Measurements from ENCODE around the gene LRRC31. TPM values are rescaled to one million over a fixed set of nuclear protein-coding genes. Genes with fewer than 3 reads are reported as not detected.

LRRC31 gene
- 10 to 100 TPM; 16.5 to 63.8 (median 42.6) TPM for total RNA-seq
- long read RNA-seq, donor 1, transcript LRRC31-202 (9 exons, 2,520 nt): major isoform, 8 of 11 reads
- long read RNA-seq, donor 1, partial matches to known transcripts: 1 of 11 reads
- long read RNA-seq, donor 1, other reads (novel, unspliced or antisense): 2 of 11 reads
- long read RNA-seq, donor 2, partial matches to known transcripts: 0 of 3 reads
- long read RNA-seq, donor 2, other reads (novel, unspliced or antisense): 2 of 3 reads

- H3K4me1 ChIP-seq (ENCODE audit: low read depth): peaks cover 27% of the 10 kb centered on the region
- H3K4me3 ChIP-seq: peak within 1 kb of the TSS; percentile 20
- H3K36me3 ChIP-seq (ENCODE audit: low read depth): no peaks in the 10 kb centered on the region
- TF ChIP-seq, protein P1, sequence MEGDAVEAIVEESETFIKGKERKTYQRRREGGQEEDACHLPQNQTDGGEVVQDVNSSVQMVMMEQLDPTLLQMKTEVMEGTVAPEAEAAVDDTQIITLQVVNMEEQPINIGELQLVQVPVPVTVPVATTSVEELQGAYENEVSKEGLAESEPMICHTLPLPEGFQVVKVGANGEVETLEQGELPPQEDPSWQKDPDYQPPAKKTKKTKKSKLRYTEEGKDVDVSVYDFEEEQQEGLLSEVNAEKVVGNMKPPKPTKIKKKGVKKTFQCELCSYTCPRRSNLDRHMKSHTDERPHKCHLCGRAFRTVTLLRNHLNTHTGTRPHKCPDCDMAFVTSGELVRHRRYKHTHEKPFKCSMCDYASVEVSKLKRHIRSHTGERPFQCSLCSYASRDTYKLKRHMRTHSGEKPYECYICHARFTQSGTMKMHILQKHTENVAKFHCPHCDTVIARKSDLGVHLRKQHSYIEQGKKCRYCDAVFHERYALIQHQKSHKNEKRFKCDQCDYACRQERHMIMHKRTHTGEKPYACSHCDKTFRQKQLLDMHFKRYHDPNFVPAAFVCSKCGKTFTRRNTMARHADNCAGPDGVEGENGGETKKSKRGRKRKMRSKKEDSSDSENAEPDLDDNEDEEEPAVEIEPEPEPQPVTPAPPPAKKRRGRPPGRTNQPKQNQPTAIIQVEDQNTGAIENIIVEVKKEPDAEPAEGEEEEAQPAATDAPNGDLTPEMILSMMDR (IDR thresholded peaks at IDR 0.05): no peak
- intact Hi-C loops (cut with DNase I, micrococcal nuclease): no loop called here
- peak in 1 of 3 donors; percentile 36 for DNase-seq
- H3K9me3 ChIP-seq: no peaks in the 10 kb centered on the region
- ATAC-seq: peak; percentile 79
Measured at GRCh38 chr3:169869484-169870220, at the start of gene LRRC31. Gene LRRC31, minus strand, starts transcription at chr3:169869935. Its CDS starts 128 bp downstream, at chr3:169869807.

DNA sequence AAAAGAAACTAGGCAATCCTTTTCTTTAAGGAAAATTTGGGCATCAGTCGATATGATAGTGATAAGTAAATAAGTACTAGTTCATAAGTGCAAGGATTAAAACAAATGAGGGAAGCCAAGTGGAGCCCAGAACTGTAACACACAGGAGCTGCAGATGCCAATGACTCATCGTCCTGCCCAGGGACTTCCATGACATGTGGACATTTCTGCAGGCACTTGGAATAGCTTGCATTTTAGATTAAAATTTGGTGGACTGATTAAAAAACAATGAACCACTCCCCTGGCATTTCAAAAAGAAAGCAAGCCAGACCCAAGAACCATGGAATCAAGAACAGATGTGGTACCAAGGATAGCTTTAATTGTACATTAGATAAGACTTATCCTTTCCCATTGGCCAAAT, 44.6 kb upstream of the LRRC31 start:
- H3K4me1 ChIP-seq (ENCODE audit: low read depth): no peaks in the 10 kb centered on the region
- DNase-seq: no peak
- intact Hi-C loops (cut with DNase I, micrococcal nuclease): no loop called here
- no peaks in the 10 kb centered on the region for H3K36me3 ChIP-seq (ENCODE audit: low read depth)
- ATAC-seq: no peak
- no peak overlapping the region for H3K4me3 ChIP-seq
- TF ChIP-seq, protein P1 (IDR thresholded peaks at IDR 0.05): no peak
- no peaks in the 10 kb centered on the region for H3K9me3 ChIP-seq

GRCh38 chr3:169913323-169913722, 43.6 kb upstream of the LRRC31 start:
- H3K4me1 ChIP-seq (ENCODE audit: low read depth): no peaks in the 10 kb centered on the region
- no peaks in the 10 kb centered on the region for H3K9me3 ChIP-seq
- TF ChIP-seq, protein P1 (IDR thresholded peaks at IDR 0.05): no peak
- intact Hi-C loops (cut with DNase I, micrococcal nuclease): no loop called here
- ATAC-seq: no peak
- no peak for DNase-seq
- no peak overlapping the region for H3K4me3 ChIP-seq
- H3K36me3 ChIP-seq (ENCODE audit: low read depth): no peaks in the 10 kb centered on the region

DNA sequence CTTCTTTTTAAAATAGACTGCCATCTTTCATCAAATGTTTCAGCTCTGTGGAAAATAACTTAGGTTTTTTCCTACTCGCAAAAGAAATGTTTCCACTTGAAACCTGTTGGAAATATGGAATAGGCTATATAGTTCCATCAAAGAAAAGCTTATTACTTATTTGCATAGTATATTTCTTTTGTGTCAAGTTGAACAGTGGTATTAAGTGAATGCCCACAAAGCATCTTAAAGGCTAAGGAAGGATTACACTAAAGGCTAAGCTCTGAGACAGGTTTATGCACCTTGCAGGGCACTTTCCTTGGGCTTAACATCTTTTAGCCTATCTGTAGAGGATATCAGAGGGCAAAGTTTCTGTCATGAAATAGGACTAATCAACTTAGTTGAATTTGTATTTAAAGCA, 41.5 kb upstream of the LRRC31 start, which contains the start of gene SAMD7:
SAMD7 (plus strand) TSS at position 301 of the 400 bp plus-strand sequence. CDS start 7,927 bp downstream, outside the sequence.
- ATAC-seq (no peak), DNase-seq (no peak)
- H3K36me3 ChIP-seq (ENCODE audit: low read depth): no peaks in the 10 kb centered on the region
- intact Hi-C loops (cut with DNase I, micrococcal nuclease): no loop called here
- H3K4me3 ChIP-seq: no peak within 1 kb of the TSS
- H3K9me3 ChIP-seq: no peaks in the 10 kb centered on the region
- TF ChIP-seq, protein P1 (IDR thresholded peaks at IDR 0.05): no peak
- no peaks in the 10 kb centered on the region for H3K4me1 ChIP-seq (ENCODE audit: low read depth)

- TF ChIP-seq, protein P1 (IDR thresholded peaks at IDR 0.05): no peak
- intact Hi-C loops (cut with DNase I, micrococcal nuclease): no loop called here
- H3K4me1 ChIP-seq (ENCODE audit: low read depth): no peaks in the 10 kb centered on the region
- H3K36me3 ChIP-seq (ENCODE audit: low read depth): no peaks in the 10 kb centered on the region
- DNase-seq: no peak
- no peak for ATAC-seq
- no peak overlapping the region for H3K4me3 ChIP-seq
- H3K9me3 ChIP-seq: no peaks in the 10 kb centered on the region
Measured at GRCh38 chr3:169907944-169908343, 38.2 kb upstream of the LRRC31 start.
